T-helper 22 cell (primary cell): Measurements from ENCODE around the gene PHLDB1.

Experiments
- DNase-seq: peaks from one replicate; pipeline ENCODE4 v3.0.0-alpha.2; 2020; ENCODE audit warnings: low read depth

PHLDB1 gene

DNA sequence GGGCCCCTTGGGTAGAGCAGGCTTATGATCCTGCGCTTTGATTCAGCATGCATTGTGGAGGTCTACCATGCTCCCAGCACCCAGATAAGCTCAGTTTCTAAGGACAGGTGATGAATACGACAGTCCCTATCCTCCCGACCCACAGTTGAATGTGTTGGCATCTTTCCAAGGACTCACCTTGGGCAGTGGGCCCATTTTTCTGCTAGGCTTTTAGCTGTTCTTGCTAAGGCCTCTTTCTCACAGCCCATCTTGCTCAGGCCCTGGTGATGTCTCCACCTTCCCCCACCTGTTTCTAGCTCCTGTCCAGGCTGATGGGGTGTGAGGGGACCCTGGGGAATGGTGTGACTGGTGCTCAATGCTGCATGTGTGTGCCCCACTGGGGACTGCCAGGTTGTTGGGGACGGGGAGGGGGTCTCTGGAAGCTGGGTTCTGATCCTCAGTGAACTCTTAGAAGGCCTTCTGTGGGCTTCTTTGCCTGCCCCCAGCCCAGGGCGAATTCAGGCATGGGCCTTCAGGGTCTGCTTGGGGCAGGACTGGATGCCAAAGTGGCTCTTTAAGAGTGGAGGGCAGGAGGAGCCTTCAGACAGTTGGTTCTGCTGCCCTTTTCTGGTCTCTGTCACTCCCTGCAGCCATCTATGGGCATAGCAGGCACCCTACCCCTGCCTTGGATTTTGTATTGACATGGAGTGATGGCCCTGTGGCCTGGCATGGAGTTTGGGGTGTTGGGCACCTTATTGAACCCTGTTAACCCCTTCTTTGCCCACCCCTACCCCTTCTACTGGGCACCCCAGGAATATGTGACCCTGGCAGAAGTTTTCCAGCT is 33.1 kb downstream of the PHLDB1 start:
- DNase-seq = no peak

GRCh38 chr11:118641397-118642019 is 34.1 kb downstream of the PHLDB1 start:
- no peak for DNase-seq

DNA sequence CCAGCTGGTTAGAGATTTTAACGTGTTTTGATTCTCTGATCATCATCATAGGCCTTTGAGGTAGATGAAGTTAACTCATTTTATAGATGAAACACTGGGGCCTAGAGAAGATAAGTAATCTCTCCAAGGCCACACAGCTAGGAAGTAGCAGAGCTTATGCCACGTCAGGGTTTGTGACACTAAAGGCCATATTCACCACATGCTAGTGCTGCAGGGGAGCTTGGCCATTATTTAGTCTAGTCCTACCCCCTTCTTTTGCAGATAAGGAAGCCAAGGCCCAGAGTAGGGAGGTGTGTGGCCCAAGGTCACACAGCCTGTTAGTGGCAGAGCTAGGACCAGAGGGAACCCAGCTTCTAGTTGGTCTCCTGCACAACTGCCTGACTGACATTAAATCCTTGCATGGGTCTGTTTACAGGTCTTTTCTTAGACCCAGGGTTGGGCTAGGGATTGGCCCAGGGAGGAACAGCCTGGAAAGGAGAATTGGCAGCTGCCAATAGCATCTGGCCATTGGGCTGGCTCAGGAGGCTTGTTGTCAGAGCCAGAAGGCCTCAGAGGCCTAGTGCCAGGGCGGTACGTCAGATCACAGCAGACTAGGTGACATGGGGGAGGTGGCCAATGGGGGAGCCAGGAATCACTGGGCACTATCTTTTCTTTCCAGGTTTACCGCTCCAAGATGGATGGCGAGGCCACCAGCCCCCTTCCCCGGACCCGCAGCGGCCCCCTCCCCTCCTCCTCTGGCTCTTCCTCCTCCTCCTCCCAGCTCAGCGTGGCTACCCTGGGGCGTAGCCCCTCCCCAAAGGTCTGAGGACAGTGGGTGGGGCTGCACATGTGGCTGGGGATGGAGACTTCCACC is 36.0 kb downstream of the PHLDB1 start:
- DNase-seq = no peak

DNA sequence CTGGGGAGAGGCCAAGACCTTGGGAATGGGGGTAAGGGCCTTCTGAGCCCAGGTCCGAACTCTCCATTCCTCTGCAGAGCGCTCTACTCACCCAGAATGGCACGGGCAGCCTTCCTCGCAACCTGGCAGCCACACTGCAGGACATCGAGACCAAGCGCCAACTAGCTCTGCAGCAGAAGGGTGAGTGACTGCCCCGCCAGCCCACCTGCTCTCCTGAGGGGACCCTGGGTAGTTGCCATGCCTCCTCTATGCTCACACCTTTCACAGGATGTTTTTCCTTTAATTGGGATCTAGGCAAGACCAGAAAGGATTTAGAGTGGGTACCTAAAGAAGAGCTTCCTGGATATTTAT is 36.6 kb downstream of the PHLDB1 start:
- no peak for DNase-seq

- no peak for DNase-seq
Measured at GRCh38 chr11:118644496-118644895, 37.1 kb downstream of the PHLDB1 start.

DNA sequence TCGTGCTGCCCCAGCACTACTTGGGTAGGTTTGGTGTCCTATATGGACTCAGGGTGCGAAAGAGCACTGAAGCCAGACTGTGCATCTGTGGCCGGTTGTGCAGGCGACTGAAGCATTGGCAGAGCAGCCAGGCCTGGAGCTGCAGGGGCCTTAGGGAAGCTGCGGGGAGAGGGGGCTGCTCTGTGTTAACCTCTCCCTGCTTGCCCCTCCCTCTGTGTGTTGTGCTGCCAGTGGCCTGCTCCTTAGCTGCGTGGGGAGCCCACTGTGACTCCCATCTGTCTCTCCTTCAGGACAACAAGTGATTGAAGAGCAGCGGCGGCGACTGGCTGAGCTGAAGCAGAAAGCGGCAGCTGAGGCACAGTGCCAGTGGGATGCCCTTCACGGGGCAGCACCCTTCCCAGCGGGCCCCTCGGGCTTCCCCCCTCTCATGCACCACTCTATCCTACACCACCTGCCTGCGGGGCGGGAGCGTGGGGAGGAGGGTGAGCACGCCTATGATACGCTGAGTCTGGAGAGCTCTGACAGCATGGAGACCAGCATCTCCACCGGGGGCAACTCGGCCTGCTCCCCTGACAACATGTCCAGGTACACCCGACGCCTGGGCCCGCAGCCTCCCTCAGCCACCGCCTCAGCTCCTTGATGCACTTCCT is 37.8 kb downstream of the PHLDB1 start:
- no peak for DNase-seq

DNA sequence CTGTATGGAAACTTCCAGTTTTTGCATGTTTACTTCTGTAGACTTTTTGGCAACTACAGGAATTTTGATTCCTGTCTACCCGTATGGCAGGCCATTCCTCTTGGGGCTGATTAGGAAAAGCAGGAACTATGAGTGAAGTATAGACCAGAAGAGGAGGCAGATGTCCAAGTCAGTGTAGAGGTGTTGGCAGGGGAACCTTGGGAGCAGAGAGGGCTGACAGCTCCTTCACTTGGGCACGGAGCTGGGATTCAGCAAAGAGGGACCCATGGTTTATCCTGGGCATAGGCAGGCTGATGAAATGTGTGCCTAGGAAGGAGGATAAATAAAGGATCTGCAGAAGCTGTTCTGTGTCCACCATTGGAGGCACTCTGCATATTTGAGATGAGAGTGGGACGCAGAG is 39.0 kb downstream of the PHLDB1 start:
- DNase-seq = no peak

- no peak for DNase-seq
Measured at GRCh38 chr11:118648291-118648690, 40.9 kb downstream of the PHLDB1 start.

GRCh38 chr11:118649941-118650340 is 42.5 kb downstream of the PHLDB1 start:
- DNase-seq = no peak

GRCh38 chr11:118650366-118650765 is 43.0 kb downstream of the PHLDB1 start:
- DNase-seq = no peak

GRCh38 chr11:118651820-118652219 is 44.4 kb downstream of the PHLDB1 start:
- no peak for DNase-seq

- no peak for DNase-seq
Measured at GRCh38 chr11:118652681-118653181, 45.3 kb downstream of the PHLDB1 start.

DNA sequence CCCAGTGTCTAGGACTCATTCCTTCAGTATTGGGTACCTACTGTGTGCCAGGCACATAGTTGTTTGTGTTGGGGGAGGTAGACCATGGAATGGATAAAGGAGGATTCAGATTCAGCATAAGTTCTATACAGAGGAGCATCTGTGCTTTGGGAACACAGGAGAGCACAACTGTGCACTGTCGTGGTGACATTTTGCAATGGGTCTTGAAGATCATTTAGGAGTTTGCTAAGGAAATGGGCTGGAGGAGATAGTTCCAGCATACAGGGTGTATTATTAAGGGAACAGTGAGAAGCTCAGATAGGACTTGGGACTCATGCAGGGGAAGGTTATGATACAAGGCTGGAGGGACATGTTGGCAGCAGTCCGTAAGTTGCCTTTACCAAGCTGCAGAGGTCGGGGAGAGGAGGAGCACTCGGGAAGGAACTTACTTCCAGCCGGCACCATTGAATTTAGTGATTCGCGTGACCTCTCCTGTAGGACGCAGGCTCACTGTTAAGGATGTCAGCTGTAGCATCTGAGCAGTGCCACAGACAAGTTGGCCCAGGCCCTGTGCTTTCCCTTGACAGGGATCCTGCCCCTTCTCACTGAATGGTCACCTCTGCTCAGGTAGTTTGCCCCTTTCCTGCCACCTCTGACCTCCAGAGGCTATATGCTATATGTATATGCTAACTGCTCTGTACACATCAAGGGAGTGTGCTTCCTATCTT is 46.4 kb downstream of the PHLDB1 start:
- DNase-seq = no peak

DNA sequence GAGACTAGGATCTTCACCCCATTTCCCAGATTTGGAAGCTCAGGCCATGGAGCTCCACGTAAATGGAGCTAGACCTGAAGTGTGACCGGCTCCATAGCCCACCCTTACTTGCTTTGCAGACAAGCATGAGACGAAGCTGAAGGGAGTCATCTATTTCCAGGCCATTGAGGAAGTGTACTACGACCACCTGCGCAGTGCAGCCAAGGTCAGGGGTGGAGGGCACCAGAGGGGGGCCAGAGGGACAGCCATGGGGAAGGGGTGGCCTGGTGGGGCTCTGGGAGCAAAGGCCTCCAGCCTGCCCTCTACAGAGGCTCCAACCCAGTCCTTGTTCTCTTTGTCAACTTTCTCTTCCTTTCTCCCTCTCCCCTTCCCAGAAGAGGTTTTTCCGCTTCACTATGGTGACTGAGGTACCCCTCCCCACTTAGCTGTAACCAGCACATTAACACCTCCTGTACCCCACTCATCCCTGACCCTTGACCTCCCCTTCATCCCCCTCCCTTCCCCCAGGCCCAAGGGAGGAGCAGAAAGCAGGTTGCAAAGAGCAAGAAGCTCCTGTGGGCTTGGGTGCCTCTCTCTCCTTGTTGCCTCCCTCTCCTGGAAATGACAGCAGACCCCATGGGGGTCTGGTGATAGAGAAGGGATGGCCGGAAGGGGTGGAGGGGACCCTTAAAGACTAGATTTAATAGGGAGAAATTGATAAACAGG is 48.2 kb downstream of the PHLDB1 start:
- no peak for DNase-seq

DNA sequence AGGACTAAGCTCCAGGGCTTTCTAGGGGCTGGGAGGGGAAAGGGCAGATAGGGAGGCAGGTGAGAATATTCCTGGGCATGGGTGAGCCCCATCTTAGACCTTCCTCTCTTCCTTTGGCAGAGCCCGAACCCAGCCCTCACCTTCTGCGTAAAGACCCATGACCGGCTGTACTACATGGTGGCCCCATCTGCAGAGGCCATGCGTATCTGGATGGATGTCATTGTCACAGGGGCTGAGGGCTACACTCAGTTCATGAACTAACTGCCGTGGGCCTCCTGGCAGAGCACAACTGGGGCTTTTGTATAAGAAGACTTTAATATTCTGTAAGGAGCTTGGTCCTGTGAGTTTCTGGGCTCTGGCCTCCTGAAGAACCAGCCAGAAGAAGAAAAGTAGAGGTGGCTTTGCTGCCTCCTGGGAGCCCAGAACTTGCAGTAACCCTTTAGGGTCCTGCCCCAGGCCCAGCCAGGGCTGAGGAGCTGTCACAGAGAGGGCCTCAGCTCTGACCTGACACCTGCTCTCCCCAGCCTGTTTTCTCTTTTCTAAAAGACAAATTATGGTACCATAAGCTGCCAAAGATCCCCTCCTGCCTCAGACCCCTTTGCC is 49.2 kb downstream of the PHLDB1 start:
- DNase-seq = no peak

DNA sequence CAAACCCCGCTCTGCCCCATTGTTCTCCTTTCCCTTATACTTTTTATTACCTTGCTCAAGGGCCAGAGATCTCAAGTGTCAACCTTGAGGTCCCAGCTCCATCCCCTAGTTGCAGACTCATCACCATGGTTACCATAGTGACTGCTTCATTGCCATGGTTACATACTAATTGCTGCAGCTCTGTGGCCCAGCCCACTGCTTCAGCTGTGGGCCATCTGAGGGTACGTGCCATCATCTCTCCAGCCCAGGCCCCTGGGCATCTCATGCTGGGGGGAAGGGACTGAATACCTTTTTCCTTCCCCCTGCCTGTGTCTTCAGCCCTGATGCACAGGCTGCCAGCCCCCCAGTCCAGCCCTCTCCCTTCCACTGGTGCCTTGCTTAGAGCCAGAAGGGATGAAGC is 49.8 kb downstream of the PHLDB1 start:
- no peak for DNase-seq

GRCh38 chr11:118657709-118658428 is 50.5 kb downstream of the PHLDB1 start:
- DNase-seq = no peak

GRCh38 chr11:118658429-118659313 is 51.3 kb downstream of the PHLDB1 start:
- no peak for DNase-seq
